GM23338 (cell line): ENCODE results near the gene CTNNA2.

Source experiments
- CREB1 ChIP-seq: fragments of 250-450 bp; sonication (Bioruptor Pico); IDR thresholded peaks from 2 replicates; pipeline ENCODE4 v1.5.0; 2020; ENCODE audit warnings: low read depth, mild to moderate bottlenecking, moderate library complexity
- CTCF ChIP-seq, 2 experiments: fragments of 200-600 bp in 1 of 2; sonication (generic) in 1 of 2; conservative IDR thresholded peaks; 2 replicates each; pipeline versions ENCODE4 v1.5.1 to v1.6.1; 2016 to 2017; ENCODE audit warnings: antibody characterized with exemption in 2 of 2, low read depth in 2 of 2, mild to moderate bottlenecking in 2 of 2, moderate library complexity in 1 of 2
- EZH2 ChIP-seq: fragments of 200-600 bp; sonication (generic); IDR thresholded peaks from one replicate; pipeline ENCODE4 v1.8.0; 2017; ENCODE audit warnings: antibody characterized with exemption, mild to moderate bottlenecking, low read depth; ENCODE audit not compliant: unreplicated experiment
- EZH2phosphoT487 ChIP-seq: fragments of 200-600 bp; sonication (generic); IDR thresholded peaks from one replicate; pipeline ENCODE4 v1.8.1; 2018; ENCODE audit warnings: antibody characterized with exemption; ENCODE audit not compliant: unreplicated experiment
- JUNB ChIP-seq: IDR thresholded peaks from one replicate; pipeline ENCODE4 v1.6.1; 2016; ENCODE audit warnings: antibody characterized with exemption; ENCODE audit not compliant: unreplicated experiment
- NANOG ChIP-seq: IDR thresholded peaks from 2 replicates; pipeline ENCODE4 v1.6.1; 2016; ENCODE audit warnings: antibody characterized with exemption, borderline replicate concordance
- POLR2AphosphoS5 ChIP-seq: IDR thresholded peaks from 2 replicates; pipeline ENCODE4 v1.6.1; 2016; ENCODE audit warnings: antibody characterized with exemption, low read depth
- REST ChIP-seq: IDR thresholded peaks from one replicate; pipeline ENCODE4 v1.6.1; 2018; ENCODE audit warnings: antibody characterized with exemption; ENCODE audit not compliant: unreplicated experiment
- ZNF114 ChIP-seq: fragments of 250-450 bp; sonication (Bioruptor Pico); IDR thresholded peaks from 2 replicates; pipeline ENCODE4 v1.5.0; 2020; ENCODE audit warnings: mild to moderate bottlenecking, moderate library complexity
- ZNF331 ChIP-seq: fragments of 250-450 bp; sonication (Bioruptor Pico); IDR thresholded peaks from 2 replicates; pipeline ENCODE4 v1.5.0; 2020; ENCODE audit warnings: low read depth, mild to moderate bottlenecking, moderate library complexity

- peak in 1 of 2 experiments; percentile 43; a peak in 2 of 4 replicates for TF ChIP-seq CTCF (conservative IDR thresholded peaks at IDR 0.05; ENCODE audit: low read depth in 2 of 2)
- peak; percentile 49 for TF ChIP-seq REST
- no peak for TF ChIP-seq EZH2
- peak; percentile 42 for TF ChIP-seq POLR2AphosphoS5
- TF ChIP-seq EZH2phosphoT487: no peak
- TF ChIP-seq NANOG: no peak
- no peak for TF ChIP-seq ZNF331 (CRISPR knock-in tag)
- peak; percentile 18; the same call in 1 of the 2 replicates for TF ChIP-seq CREB1 (CRISPR knock-in tag)
- TF ChIP-seq JUNB: no peak
- TF ChIP-seq ZNF114 (CRISPR knock-in tag): no peak
These were observed at the start of gene CTNNA2 for GRCh38 chr2:79512442-79513401.
